CD14-positive monocyte (primary cell): ENCODE data around the gene AMACR. TPM values are rescaled to one million over a fixed set of nuclear protein-coding genes. Genes with fewer than 3 reads are reported as not detected.

Experiments used
- DNase-seq, 3 donors: peaks; one replicate each; pipeline ENCODE4 v3.0.0-alpha.2; 2011 to 2022
- H2AFZ ChIP-seq: 2 replicates; pipeline ENCODE4 v1.6.0; 2012; ENCODE audit warnings: mild to moderate bottlenecking, low read depth, low read length, inconsistent platforms; ENCODE audit not compliant: insufficient read depth, poor library complexity, severe bottlenecking
- H3K27ac ChIP-seq, 2 donors: 1 replicate in 1 of 2; 2 replicates in 1 of 2; pipeline ENCODE4 v1.5.1; 2012 to 2013; ENCODE audit warnings: low read length in 2 of 2, control low read depth in 1 of 2, inconsistent platforms in 1 of 2, low read depth in 1 of 2, mild to moderate bottlenecking in 1 of 2
- H3K27me3 ChIP-seq, 2 donors: one replicate each; pipeline versions ENCODE4 v1.6.0 to v1.6.1; 2011 to 2013; ENCODE audit warnings: low read length in 2 of 2; ENCODE audit not compliant: control insufficient read depth in 2 of 2, insufficient read depth in 2 of 2
- H3K36me3 ChIP-seq, 2 donors: replicated peaks in 1 of 2; 1 replicate in 1 of 2; 2 replicates in 1 of 2; pipeline versions ENCODE4 v1.5.1 to v1.6.1; 2012 to 2013; ENCODE audit warnings: low read length in 2 of 2, control low read depth in 1 of 2, inconsistent platforms in 1 of 2, mild to moderate bottlenecking in 1 of 2; ENCODE audit not compliant: insufficient read depth in 2 of 2, control insufficient read depth in 1 of 2
- H3K4me1 ChIP-seq, 2 donors: 1 replicate in 1 of 2; 2 replicates in 1 of 2; pipeline versions ENCODE4 v1.5.1 to v1.6.1; 2012 to 2013; ENCODE audit warnings: low read length in 2 of 2, control low read depth in 1 of 2, inconsistent platforms in 1 of 2, mild to moderate bottlenecking in 1 of 2, moderate library complexity in 1 of 2; ENCODE audit not compliant: insufficient read depth in 2 of 2, control insufficient read depth in 1 of 2
- H3K4me2 ChIP-seq: replicated peaks from 2 replicates; pipeline ENCODE3; 2012; ENCODE audit warnings: low read length, moderate library complexity, mild to moderate bottlenecking; ENCODE audit not compliant: poor library complexity, severe bottlenecking; ENCODE audit errors: extremely low read depth
- H3K4me3 ChIP-seq, 3 experiments: fragments of 200-600 bp in 1 of 3; sonication (generic) in 1 of 3; replicated peaks in 1 of 3; 1 replicate in 2 of 3; 2 replicates in 1 of 3; pipeline ENCODE4 v1.5.1; 2011 to 2013; ENCODE audit warnings: low read length in 3 of 3, mild to moderate bottlenecking in 3 of 3, control low read depth in 2 of 3, low read depth in 2 of 3, inconsistent platforms in 1 of 3, moderate library complexity in 1 of 3
- H3K79me2 ChIP-seq: 2 replicates; pipeline ENCODE4 v1.6.0; 2012; ENCODE audit warnings: mild to moderate bottlenecking, control low read depth, inconsistent platforms, low read length, moderate library complexity; ENCODE audit not compliant: insufficient read depth
- H3K9ac ChIP-seq: 2 replicates; pipeline ENCODE4 v1.6.0; 2017; ENCODE audit warnings: low read length, mild to moderate bottlenecking; ENCODE audit not compliant: insufficient read depth, poor library complexity, severe bottlenecking
- H3K9me3 ChIP-seq, 2 donors: replicated peaks in 1 of 2; 1 replicate in 1 of 2; 2 replicates in 1 of 2; pipeline versions ENCODE4 v1.5.1 to v1.6.1; 2012 to 2013; ENCODE audit warnings: low read length in 2 of 2, control low read depth in 1 of 2; ENCODE audit not compliant: control insufficient read depth in 1 of 2, insufficient read depth in 1 of 2
- H4K20me1 ChIP-seq: 2 replicates; pipeline ENCODE4 v1.6.0; 2012; ENCODE audit warnings: mild to moderate bottlenecking, low read length, control low read depth, moderate library complexity; ENCODE audit not compliant: insufficient read depth
- H3K27ac Mint-ChIP-seq, 7 donors: one replicate each; pipeline ENCODE4 v1.8.0; 2020; ENCODE audit warnings: mild to moderate bottlenecking in 7 of 7, mixed read lengths in 7 of 7, moderate library complexity in 6 of 7, inconsistent platforms in 2 of 7
- H3K27me3 Mint-ChIP-seq, 3 donors: one replicate each; pipeline ENCODE4 v1.8.0; 2021 to 2022; ENCODE audit warnings: low read depth in 3 of 3, mild to moderate bottlenecking in 3 of 3, mixed read lengths in 3 of 3, moderate library complexity in 3 of 3, inconsistent platforms in 1 of 3
- H3K36me3 Mint-ChIP-seq, 2 donors: one replicate each; pipeline ENCODE4 v1.8.0; 2020; ENCODE audit warnings: mixed read lengths in 2 of 2, inconsistent platforms in 1 of 2, mild to moderate bottlenecking in 1 of 2
- H3K4me1 Mint-ChIP-seq: one replicate; pipeline ENCODE4 v1.8.0; 2020; ENCODE audit warnings: mild to moderate bottlenecking, mixed read lengths
- H3K4me3 Mint-ChIP-seq, 2 donors: one replicate each; pipeline ENCODE4 v1.8.0; 2020; ENCODE audit warnings: mild to moderate bottlenecking in 2 of 2, mixed read lengths in 2 of 2, moderate library complexity in 1 of 2
- H3K9me3 Mint-ChIP-seq, 7 donors: one replicate each; pipeline ENCODE4 v1.8.0; 2020 to 2022; ENCODE audit warnings: mixed read lengths in 7 of 7, mild to moderate bottlenecking in 6 of 7, moderate library complexity in 6 of 7, inconsistent platforms in 2 of 7
- CTCF ChIP-seq: fragments of 200-600 bp; IDR thresholded peaks from one replicate; pipeline ENCODE4 v1.8.0; 2022; ENCODE audit warnings: antibody characterized with exemption, mild to moderate bottlenecking
- WGBS: methylation state at CpG from one replicate; pipeline ENCODE4 v1.1.5; 2013; ENCODE audit warnings: missing lambda C conversion rate; ENCODE audit not compliant: insufficient coverage; 5-methylcytosine and 5-hydroxymethylcytosine counted together
- intact Hi-C, 2 donors: fragments of 100-400 bp; cut with micrococcal nuclease; formaldehyde crosslinking; loops; one replicate each; pipeline versions ENCODE4 v1.15.0 to v1.15.1; 2023
- polyA plus RNA-seq, 3 donors: library from polyadenylated mRNA; depleted of rRNA in 1 of 3; unstranded in 2 of 3; stranded (reverse) in 1 of 3; fragments of 300-500 nt in 2 of 3; fragments of >200 nt in 1 of 3; fragmentation: Illumina TruSeq in 2 of 3; gene quantifications; 1 replicate in 2 of 3; 2 replicates in 1 of 3; pipeline ENCODE4 v1.2.3, GENCODE V29; 2012 to 2021

Gene AMACR
- polyA plus RNA-seq, 3 donors: 1.2 to 6.1 (median 4.8) TPM

DNA sequence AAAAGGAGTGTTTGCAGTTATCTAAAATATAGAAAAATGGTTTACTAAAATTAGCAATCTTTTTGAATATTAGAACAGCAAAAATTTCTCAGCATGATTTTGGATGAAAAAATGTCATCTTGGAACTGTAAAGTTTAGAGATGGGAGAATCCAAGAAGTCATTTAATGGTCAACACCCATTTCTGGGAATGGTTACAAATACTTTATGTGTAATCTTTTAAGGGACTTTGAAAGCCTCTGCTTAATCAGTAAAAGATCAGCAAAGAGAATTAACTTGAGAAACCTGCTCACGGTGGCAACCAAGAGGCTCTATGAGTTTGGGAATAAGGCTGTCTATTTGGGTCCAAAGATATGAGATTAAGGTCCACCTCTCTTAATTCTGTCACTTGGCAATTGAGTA, 22.2 kb upstream of the AMACR start:
- Histone ChIP-seq H2AFZ (no peak overlapping the region), H3K4me3 (no peak overlapping the region), H3K4me1 (no peaks in the 10 kb centered on the region), H4K20me1 (no peaks in the 10 kb centered on the region), H3K9me3 (no peaks in the 10 kb centered on the region), H3K4me2 (no peak overlapping the region), H3K27me3 (no peaks in the 10 kb centered on the region), H3K36me3 (peaks cover 2 to 8% of the 10 kb centered on the region in 2 donors), H3K27ac (no peak overlapping the region), H3K79me2 (no peaks in the 10 kb centered on the region), H3K9ac (no peak overlapping the region)
- H3K9me3 Mint-ChIP-seq: no peaks in the 10 kb centered on the region
- peaks cover 0 to 2% (median 0%) of the 10 kb centered on the region in 3 donors for H3K27me3 Mint-ChIP-seq
- TF ChIP-seq CTCF: no peak
- peaks cover 12 to 25% of the 10 kb centered on the region in 2 donors for H3K36me3 Mint-ChIP-seq
- intact Hi-C loops: no loop called here
- no peak for DNase-seq
- no peak overlapping the region for H3K4me3 Mint-ChIP-seq
- no peak overlapping the region for H3K27ac Mint-ChIP-seq
- WGBS: no CpG with 5 or more reads among the region's 1 CpG
- no peaks in the 10 kb centered on the region for H3K4me1 Mint-ChIP-seq

DNA sequence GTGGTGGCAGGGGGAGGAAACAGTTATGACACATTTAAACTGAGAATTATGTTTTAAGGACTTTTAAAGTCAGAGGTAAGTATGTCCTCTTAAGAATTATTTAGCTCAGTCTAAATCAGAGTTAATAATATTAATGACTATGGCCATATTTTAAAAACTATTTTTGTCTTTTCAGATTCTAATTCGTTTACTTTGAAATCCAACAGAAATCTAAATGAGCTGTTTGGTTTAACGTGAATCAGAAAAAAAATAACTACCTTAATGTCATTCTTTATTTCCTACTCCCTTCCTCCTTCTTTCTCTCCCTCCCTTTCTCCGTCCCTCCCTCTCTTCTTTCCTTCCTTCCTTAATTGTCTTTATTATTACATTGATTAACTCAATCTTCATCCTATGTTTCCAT, 20.5 kb upstream of the AMACR start:
- no peaks in the 10 kb centered on the region for H4K20me1 ChIP-seq
- H3K27me3 ChIP-seq: no peaks in the 10 kb centered on the region
- no peak overlapping the region for H3K4me3 Mint-ChIP-seq
- intact Hi-C loops: no loop called here
- H2AFZ ChIP-seq: no peak overlapping the region
- peaks cover 2 to 6% of the 10 kb centered on the region in 2 donors for H3K36me3 ChIP-seq
- H3K9ac ChIP-seq: no peak overlapping the region
- H3K4me1 ChIP-seq: no peaks in the 10 kb centered on the region
- no peak overlapping the region for H3K27ac ChIP-seq
- no peak for TF ChIP-seq CTCF
- H3K4me3 ChIP-seq: no peak overlapping the region
- no peak overlapping the region for H3K4me2 ChIP-seq
- 89% methylated on average over 1 of the region's 3 CpGs for WGBS
- no peak for DNase-seq
- H3K27me3 Mint-ChIP-seq: peaks cover 0 to 2% (median 0%) of the 10 kb centered on the region in 3 donors
- H3K79me2 ChIP-seq: no peaks in the 10 kb centered on the region
- no peak overlapping the region for H3K27ac Mint-ChIP-seq
- peaks cover 15 to 23% of the 10 kb centered on the region in 2 donors for H3K36me3 Mint-ChIP-seq
- H3K9me3 Mint-ChIP-seq: no peaks in the 10 kb centered on the region
- no peaks in the 10 kb centered on the region for H3K9me3 ChIP-seq
- no peaks in the 10 kb centered on the region for H3K4me1 Mint-ChIP-seq
